GM21529 (cell line): ENCODE data around the gene GLCCI1.
"Not testable (repeated sequence)": the region's sequence is repeated elsewhere in the genome, so short reads cannot be mapped to it uniquely, and the experiment has no call there.

ENCODE experiments used
- ATAC-seq: cut with Tn5 transposase; IDR thresholded peaks from one replicate; pipeline ENCODE4 v1.9.1; 2021; ENCODE audit not compliant: unreplicated experiment

Gene GLCCI1

GRCh38 chr7:8089036-8089780, 120.6 kb downstream of the GLCCI1 start:
- ATAC-seq = no peak

GRCh38 chr7:8092140-8092539, 123.5 kb downstream of the GLCCI1 start:
- ATAC-seq = no peak

- ATAC-seq = no peak
These were observed 125.9 kb downstream of the GLCCI1 start for GRCh38 chr7:8094164-8095140.

GRCh38 chr7:8101292-8101691, 132.7 kb downstream of the GLCCI1 start:
- ATAC-seq = not testable (repeated sequence)

- ATAC-seq = no peak
These were observed 134.7 kb downstream of the GLCCI1 start for GRCh38 chr7:8103282-8103681.

- no peak for ATAC-seq
These were observed 137.0 kb downstream of the GLCCI1 start for GRCh38 chr7:8105449-8106095.

GRCh38 chr7:8109196-8110022, 140.8 kb downstream of the GLCCI1 start:
- ATAC-seq = no peak

GRCh38 chr7:8111282-8111960, 142.8 kb downstream of the GLCCI1 start:
- ATAC-seq = no peak

- no peak for ATAC-seq
These were observed 144.1 kb downstream of the GLCCI1 start for GRCh38 chr7:8112685-8113084.

GRCh38 chr7:8113184-8113583, 144.6 kb downstream of the GLCCI1 start:
- no peak for ATAC-seq

GRCh38 chr7:8114175-8114574, 145.6 kb downstream of the GLCCI1 start:
- ATAC-seq = peak; percentile 41

GRCh38 chr7:8115547-8116402, 147.2 kb downstream of the GLCCI1 start:
- ATAC-seq = peak; percentile 85

GRCh38 chr7:8117195-8117594, 148.6 kb downstream of the GLCCI1 start:
- ATAC-seq = no peak

GRCh38 chr7:8119262-8119661, 150.7 kb downstream of the GLCCI1 start:
- ATAC-seq = no peak

- no peak for ATAC-seq
These were observed 151.9 kb downstream of the GLCCI1 start for GRCh38 chr7:8120390-8121058.

GRCh38 chr7:8121243-8121642, 152.6 kb downstream of the GLCCI1 start:
- ATAC-seq = no peak

- peak; percentile 76 for ATAC-seq
These were observed 157.3 kb downstream of the GLCCI1 start for GRCh38 chr7:8125680-8126444.
